ENCODE results near the gene MED6.
A peak's percentile ranks its signal among the peaks of the same experiment; 100 is the strongest.

MED6 gene

GRCh38 chr14:70600382-70601157 lies at the start of gene MED6:
TSS of gene MED6 (minus strand) at chr14:70600655. CDS start at chr14:70600637, 18 bp downstream.
- DNase-seq (ENCODE audit: low read depth), result peak; percentile 93
- peak within 1 kb of the TSS; percentile 99 for H3K4me3 ChIP-seq (ENCODE audit: low read depth, low read length)
- peak; percentile 11; the same call in 1 of the 2 replicates for TF ChIP-seq MAX (IDR thresholded peaks at IDR 0.05; ENCODE audit: low read depth, low read length)
- peak; percentile 60 for TF ChIP-seq POLR2A (IDR thresholded peaks at IDR 0.05; ENCODE audit: extremely low read depth, insufficient read length)
- TF ChIP-seq CTCF (IDR thresholded peaks at IDR 0.05; ENCODE audit: low read depth, low read length), result no peak
- no peak for TF ChIP-seq MYC (IDR thresholded peaks at IDR 0.05; ENCODE audit: low read depth, low read length)

- no peak for TF ChIP-seq CTCF (IDR thresholded peaks at IDR 0.05; ENCODE audit: low read depth, low read length)
- TF ChIP-seq MAX (IDR thresholded peaks at IDR 0.05; ENCODE audit: low read depth, low read length), result no peak
- no peak for TF ChIP-seq POLR2A (IDR thresholded peaks at IDR 0.05; ENCODE audit: extremely low read depth, insufficient read length)
- no peak for TF ChIP-seq MYC (IDR thresholded peaks at IDR 0.05; ENCODE audit: low read depth, low read length)
- no peak for DNase-seq (ENCODE audit: low read depth)
- H3K4me3 ChIP-seq (ENCODE audit: low read depth, low read length), result no peak overlapping the region
Observed at GRCh38 chr14:70649803-70650202, 49.3 kb upstream of the MED6 start.

GRCh38 chr14:70648346-70648745 lies 47.9 kb upstream of the MED6 start:
- TF ChIP-seq MYC (IDR thresholded peaks at IDR 0.05; ENCODE audit: low read depth, low read length), result no peak
- TF ChIP-seq CTCF (IDR thresholded peaks at IDR 0.05; ENCODE audit: low read depth, low read length), result no peak
- no peak for TF ChIP-seq POLR2A (IDR thresholded peaks at IDR 0.05; ENCODE audit: extremely low read depth, insufficient read length)
- no peak for DNase-seq (ENCODE audit: low read depth)
- H3K4me3 ChIP-seq (ENCODE audit: low read depth, low read length), result no peak overlapping the region

- DNase-seq (ENCODE audit: low read depth), result no peak
- H3K4me3 ChIP-seq (ENCODE audit: low read depth, low read length), result no peak overlapping the region
- TF ChIP-seq MYC (IDR thresholded peaks at IDR 0.05; ENCODE audit: low read depth, low read length), result no peak
- no peak for TF ChIP-seq MAX (IDR thresholded peaks at IDR 0.05; ENCODE audit: low read depth, low read length)
- no peak for TF ChIP-seq CTCF (IDR thresholded peaks at IDR 0.05; ENCODE audit: low read depth, low read length)
- TF ChIP-seq POLR2A (IDR thresholded peaks at IDR 0.05; ENCODE audit: extremely low read depth, insufficient read length), result no peak
Observed at GRCh38 chr14:70646705-70647104, 46.2 kb upstream of the MED6 start.

GRCh38 chr14:70645892-70646291 lies 45.4 kb upstream of the MED6 start:
- no peak for TF ChIP-seq CTCF (IDR thresholded peaks at IDR 0.05; ENCODE audit: low read depth, low read length)
- TF ChIP-seq POLR2A (IDR thresholded peaks at IDR 0.05; ENCODE audit: extremely low read depth, insufficient read length), result no peak
- TF ChIP-seq MAX (IDR thresholded peaks at IDR 0.05; ENCODE audit: low read depth, low read length), result no peak
- TF ChIP-seq MYC (IDR thresholded peaks at IDR 0.05; ENCODE audit: low read depth, low read length), result no peak
- no peak for DNase-seq (ENCODE audit: low read depth)
- H3K4me3 ChIP-seq (ENCODE audit: low read depth, low read length), result no peak overlapping the region

All from NB4 (cell line).